Measurements from ENCODE around the gene CAMK1D.

DNA sequence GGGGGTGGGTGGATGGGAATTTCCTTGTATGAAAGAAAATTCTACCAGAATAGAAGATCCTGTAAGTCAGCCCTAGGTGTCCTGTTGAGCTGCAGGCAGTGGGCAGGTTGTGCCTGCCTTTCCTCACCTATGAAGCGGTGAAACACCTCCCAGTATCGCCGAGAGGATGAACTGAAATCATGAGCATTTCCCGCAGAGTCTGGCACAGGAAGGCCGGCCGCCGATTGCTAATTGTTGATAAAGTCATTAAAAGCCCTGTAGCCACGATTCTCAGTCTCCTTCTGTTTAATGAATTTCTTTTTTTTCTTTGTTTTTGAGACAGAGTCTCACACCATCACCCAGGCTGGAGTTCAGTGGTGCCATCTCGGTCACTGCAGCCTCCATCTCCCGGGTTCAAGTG, 142.1 kb downstream of the CAMK1D start:
- TF ChIP-seq CTCF (IDR thresholded peaks at IDR 0.05) (no peak), ZNF317 (CRISPR knock-in tag; IDR thresholded peaks at IDR 0.05; ENCODE audit: borderline replicate concordance, low read depth) (no peak), ZNF512 (CRISPR knock-in tag; IDR thresholded peaks at IDR 0.05; ENCODE audit: borderline replicate concordance) (no peak), JUN (CRISPR knock-in tag; IDR thresholded peaks at IDR 0.05) (no peak), ATF1 (CRISPR knock-in tag; IDR thresholded peaks at IDR 0.05) (no peak), NR2C2 (CRISPR knock-in tag; IDR thresholded peaks at IDR 0.05) (no peak), CREB1 (CRISPR knock-in tag; IDR thresholded peaks at IDR 0.05) (no peak), USF1 (CRISPR knock-in tag; IDR thresholded peaks at IDR 0.05) (no peak), KAT7 (CRISPR knock-in tag; IDR thresholded peaks at IDR 0.05; ENCODE audit: borderline replicate concordance) (no peak), ZNF121 (CRISPR knock-in tag; IDR thresholded peaks at IDR 0.05) (no peak)

Data from WTC11 (cell line).